H1 (cell line): ENCODE results near the gene MVK. TPM values are rescaled to one million over a fixed set of nuclear protein-coding genes. Genes with fewer than 3 reads are reported as not detected.

ENCODE experiments used
- CTCF ChIA-PET: fragments of 300-600 bp; sonication (Branson Sonifier 250); formaldehyde crosslinking; loops from one replicate; lab custom pipeline; 2021; ENCODE audit not compliant: partially characterized antibody; lab: Charles Lee
- POLR2A ChIA-PET: fragments of 300-600 bp; sonication (Branson Sonifier 250); formaldehyde crosslinking; loops from one replicate; lab custom pipeline; 2021; ENCODE audit warnings: inconsistent platforms; ENCODE audit not compliant: partially characterized antibody; lab: Charles Lee
- DNase-seq, 2 experiments: peaks; one replicate each; pipeline versions ENCODE4 v3.0.0 to v3.0.0-alpha.2; 2010 to 2022; ENCODE audit warnings: low spot score in 2 of 2, low read depth in 1 of 2, mixed read lengths in 1 of 2
- FAIRE-seq: peaks from 2 replicates; lab custom pipeline; 2011; peaks lifted over from hg19 to GRCh38; lab: Jason Lieb, UNC
- H2AFZ ChIP-seq: 2 replicates; pipeline ENCODE4 v1.8.1; 2012; ENCODE audit warnings: low read length, inconsistent platforms
- H2AK5ac ChIP-seq: 2 replicates; pipeline ENCODE4 v1.6.1; 2013; ENCODE audit warnings: low read depth, low read length
- H2BK120ac ChIP-seq: replicated peaks from 2 replicates; pipeline ENCODE3; 2013; ENCODE audit warnings: low read depth, low read length, inconsistent platforms
- H2BK12ac ChIP-seq: 2 replicates; pipeline ENCODE4 v1.6.1; 2013; ENCODE audit warnings: low read depth, low read length
- H2BK15ac ChIP-seq: 2 replicates; pipeline ENCODE4 v1.6.1; 2013; ENCODE audit warnings: low read length
- H2BK20ac ChIP-seq: 2 replicates; pipeline ENCODE4 v1.6.1; 2013; ENCODE audit warnings: low read length
- H2BK5ac ChIP-seq: 2 replicates; pipeline ENCODE4 v1.6.1; 2013; ENCODE audit warnings: low read depth, low read length
- H3K14ac ChIP-seq: 2 replicates; pipeline ENCODE4 v1.6.1; 2013; ENCODE audit warnings: inconsistent platforms; ENCODE audit not compliant: insufficient read length
- H3K18ac ChIP-seq: 2 replicates; pipeline ENCODE4 v1.6.1; 2013; ENCODE audit warnings: low read length; ENCODE audit errors: extremely low read depth
- H3K23ac ChIP-seq: 2 replicates; pipeline ENCODE4 v1.6.1; 2013; ENCODE audit warnings: inconsistent platforms; ENCODE audit not compliant: insufficient read length
- H3K23me2 ChIP-seq: 2 replicates; pipeline ENCODE4 v1.6.1; 2013; ENCODE audit warnings: low read depth, low read length
- H3K27ac ChIP-seq: 2 replicates; pipeline ENCODE4 v1.6.1; 2011; ENCODE audit warnings: low read depth, low read length, inconsistent platforms
- H3K27me3 ChIP-seq, 4 experiments: replicated peaks in 1 of 4; 1 replicate in 1 of 4; 2 replicates in 3 of 4; pipeline versions ENCODE4 v1.6.1 to v1.8.1; 2011 to 2013; ENCODE audit warnings: low read length in 3 of 4, mild to moderate bottlenecking in 3 of 4, inconsistent platforms in 2 of 4, mixed read lengths in 2 of 4, moderate library complexity in 1 of 4; ENCODE audit not compliant: control insufficient read depth in 3 of 4, insufficient read depth in 3 of 4; ENCODE audit errors: extremely low read depth in 1 of 4
- H3K36me3 ChIP-seq, 4 experiments: 2 replicates each; pipeline versions ENCODE4 v1.6.1 to v1.8.1; 2011 to 2013; ENCODE audit warnings: mild to moderate bottlenecking in 4 of 4, low read length in 3 of 4, moderate library complexity in 2 of 4, control low read depth in 1 of 4, inconsistent platforms in 1 of 4; ENCODE audit not compliant: insufficient read depth in 4 of 4, control insufficient read depth in 2 of 4
- H3K4ac ChIP-seq: replicated peaks from 2 replicates; pipeline ENCODE3; 2013; ENCODE audit warnings: low read length, low read depth, mixed read lengths, inconsistent platforms; ENCODE audit not compliant: insufficient read length
- H3K4me1 ChIP-seq, 4 experiments: replicated peaks in 1 of 4; 1 replicate in 1 of 4; 2 replicates in 3 of 4; pipeline versions ENCODE4 v1.6.1 to v1.8.1; 2011 to 2013; ENCODE audit warnings: low read length in 3 of 4, inconsistent platforms in 2 of 4, mixed read lengths in 1 of 4; ENCODE audit not compliant: insufficient read depth in 4 of 4, control insufficient read depth in 3 of 4
- H3K4me2 ChIP-seq, 2 experiments: 2 replicates each; pipeline versions ENCODE4 v1.6.1 to v1.8.1; 2011 to 2013; ENCODE audit warnings: low read depth in 2 of 2, low read length in 2 of 2, control low read depth in 1 of 2, inconsistent platforms in 1 of 2, mild to moderate bottlenecking in 1 of 2; ENCODE audit not compliant: insufficient read depth in 1 of 2
- H3K4me3 ChIP-seq, 4 experiments: fragments of 200-600, 300-600 bp in 1 of 4; sonication (generic), shearing (Covaris generic), sonication (Bioruptor Twin) in 1 of 4; 2 replicates each; pipeline versions ENCODE4 v1.5.1 to v1.8.1; 2011 to 2016; ENCODE audit warnings: low read length in 4 of 4, low read depth in 3 of 4, control low read depth in 2 of 4, inconsistent platforms in 2 of 4, mild to moderate bottlenecking in 2 of 4, mixed read lengths in 1 of 4, moderate library complexity in 1 of 4; ENCODE audit not compliant: insufficient read depth in 2 of 4; ENCODE audit errors: extremely low read depth in 1 of 4
- H3K56ac ChIP-seq: replicated peaks from 2 replicates; pipeline ENCODE3; 2013; ENCODE audit warnings: low read depth, mild to moderate bottlenecking, mixed read lengths, low read length, inconsistent platforms; ENCODE audit not compliant: insufficient read length
- H3K79me1 ChIP-seq: 2 replicates; pipeline ENCODE4 v1.6.1; 2013; ENCODE audit warnings: low read depth, low read length, control low read depth
- H3K79me2 ChIP-seq, 2 experiments: 2 replicates each; pipeline versions ENCODE4 v1.6.1 to v1.8.1; 2012 to 2013; ENCODE audit warnings: low read length in 2 of 2, mild to moderate bottlenecking in 2 of 2, inconsistent platforms in 1 of 2; ENCODE audit not compliant: insufficient read depth in 2 of 2, control insufficient read depth in 1 of 2
- H3K9ac ChIP-seq, 4 experiments: replicated peaks in 1 of 4; 1 replicate in 1 of 4; 2 replicates in 3 of 4; pipeline versions ENCODE4 v1.6.1 to v1.8.1; 2011 to 2013; ENCODE audit warnings: low read depth in 3 of 4, low read length in 3 of 4, control low read depth in 2 of 4, mild to moderate bottlenecking in 2 of 4, moderate library complexity in 2 of 4, inconsistent platforms in 1 of 4; ENCODE audit errors: extremely low read depth in 1 of 4
- H3K9me3 ChIP-seq, 2 experiments: 2 replicates each; pipeline versions ENCODE4 v1.6.1 to v1.8.1; 2012 to 2013; ENCODE audit warnings: mild to moderate bottlenecking in 2 of 2, moderate library complexity in 2 of 2, control low read depth in 1 of 2, inconsistent platforms in 1 of 2, low read depth in 1 of 2, low read length in 1 of 2, mixed read lengths in 1 of 2; ENCODE audit not compliant: insufficient read depth in 2 of 2
- H4K20me1 ChIP-seq, 2 experiments: replicated peaks in 1 of 2; 2 replicates each; pipeline versions ENCODE3 to v1.8.1; 2011 to 2013; ENCODE audit warnings: inconsistent platforms in 2 of 2, low read length in 2 of 2, mild to moderate bottlenecking in 1 of 2; ENCODE audit not compliant: insufficient read depth in 2 of 2, control insufficient read depth in 1 of 2
- H4K5ac ChIP-seq: 2 replicates; pipeline ENCODE4 v1.6.1; 2013; ENCODE audit warnings: low read length, low read depth, mixed read lengths, inconsistent platforms; ENCODE audit not compliant: insufficient read length
- H4K8ac ChIP-seq: 2 replicates; pipeline ENCODE4 v1.8.0; 2013; ENCODE audit warnings: mild to moderate bottlenecking, moderate library complexity, low read length, inconsistent platforms; ENCODE audit not compliant: insufficient read depth; ENCODE audit errors: extremely low read depth
- H4K91ac ChIP-seq: replicated peaks from 2 replicates; pipeline ENCODE3; 2013; ENCODE audit warnings: low read length, mixed read lengths, inconsistent platforms; ENCODE audit not compliant: insufficient read length
- FOSL1 ChIP-seq: IDR thresholded peaks from 2 replicates; pipeline ENCODE4 v1.6.1; 2011; ENCODE audit warnings: mild to moderate bottlenecking, low read depth, low read length, moderate library complexity; ENCODE audit not compliant: insufficient read depth
- SP4 ChIP-seq: IDR thresholded peaks from 2 replicates; pipeline ENCODE4 v1.6.1; 2012; ENCODE audit warnings: low read length, inconsistent platforms
- WGBS, 2 experiments: shearing (Covaris generic) in 1 of 2; methylation state at CpG; one replicate each; pipeline versions ENCODE4 v1.1.6 to v1.1.7; 2013 to 2015; ENCODE audit warnings: low lambda C conversion rate in 2 of 2, mixed read lengths in 2 of 2, inconsistent platforms in 1 of 2, low coverage in 1 of 2, missing lambda C conversion rate in 1 of 2; ENCODE audit not compliant: insufficient replicate concordance in 2 of 2, insufficient coverage in 1 of 2, insufficient read length in 1 of 2; ENCODE audit errors: extremely low coverage in 1 of 2, missing lambda C conversion rate in 1 of 2; 5-methylcytosine and 5-hydroxymethylcytosine counted together
- polyA plus RNA-seq, 7 experiments: library from polyadenylated mRNA; depleted of rRNA in 3 of 7; stranded (reverse) in 5 of 7; unstranded in 2 of 7; fragments of >200 nt in 5 of 7; fragments of 200-250 nt in 2 of 7; gene quantifications; 1 replicate in 5 of 7; 2 replicates in 1 of 7; 4 replicates in 1 of 7; pipeline versions ENCODE4 v1.2.1 to v1.2.3, GENCODE V29; 2011 to 2013; ENCODE audit warnings: missing spikeins in 2 of 7, mixed read lengths in 2 of 7
- total RNA-seq: library from RNA; stranded (reverse); fragmentation: NEBNext Ultra II Directional; extraction: Animal tissue kit (Norgen Biotek cat#: 25700); gene quantifications from 2 replicates; pipeline ENCODE4 v1.2.1, GENCODE V29; 2021

MVK gene
- total and polyA plus RNA-seq, 2 of the 8 experiments (the other 6 are each of a cell fraction or from before 2014, with no cell fraction given), result 15.7 to 20.9 TPM

- Histone ChIP-seq H2BK20ac (no peak overlapping the region), H3K23ac (no peak overlapping the region), H3K9me3 (no peaks in the 10 kb centered on the region), H3K4me1 (peaks cover 0 to 4% (median 0%) of the 10 kb centered on the region in 4 experiments; a peak in 2 of 7 replicates), H3K79me2 (no peaks in the 10 kb centered on the region), H2AK5ac (no peak overlapping the region), H3K23me2 (no peaks in the 10 kb centered on the region), H3K4ac (no peak overlapping the region), H2AFZ (no peak overlapping the region), H4K20me1 (peaks cover 2% of the 10 kb centered on the region in 2 experiments), H4K5ac (no peak overlapping the region), H2BK120ac (no peak overlapping the region), H2BK5ac (no peak overlapping the region), H3K9ac (no peak overlapping the region), H3K36me3 (no peaks in the 10 kb centered on the region)
- DNase-seq, result no peak
- CTCF ChIA-PET, result interaction anchor here (0.7 to 4.9 kb wide), 4 partner anchors 11 to 70 kb away, joined by 3 to 25 read pairs (median 4); no protein-coding TSS in a partner anchor
- TF ChIP-seq FOSL1 (no peak), SP4 (no peak)
- TF ChIP-seq, all 59 proteins: peak for 0
- WGBS, 2 experiments, result 78% methylated on average over 6 of the region's 6 CpGs; no CpG with 5 or more reads in 1 of the 2 experiments
- no peaks in the 10 kb centered on the region; a peak in 3 of 7 replicates for H3K27me3 ChIP-seq
- H4K8ac ChIP-seq, result no peak overlapping the region
- no peak overlapping the region for H3K4me2 ChIP-seq
- no peak overlapping the region for H2BK12ac ChIP-seq
- no peak overlapping the region for H2BK15ac ChIP-seq
- no peak overlapping the region for H4K91ac ChIP-seq
- no peak overlapping the region for H3K4me3 ChIP-seq
- no peak overlapping the region for H3K14ac ChIP-seq
- no peak overlapping the region for H3K56ac ChIP-seq
- H3K18ac ChIP-seq, result no peak overlapping the region
- POLR2A ChIA-PET, result interaction anchor here (1.2 to 2.9 kb wide), 3 partner anchors 10 to 22 kb away, joined by 4 to 13 read pairs (median 6); partner anchors contain the start of genes MMAB and MVK
- no peaks in the 10 kb centered on the region for H3K79me1 ChIP-seq
- no peak for FAIRE-seq
- H3K27ac ChIP-seq, result no peak overlapping the region
These were observed 22.5 kb upstream of the MVK start for GRCh38 chr12:109551108-109551507.
